Measurements from ENCODE around the gene ISG15.
"Not testable (repeated sequence)": the region's sequence is repeated elsewhere in the genome, so short reads cannot be mapped to it uniquely, and the experiment has no call there.

The ISG15 gene

GRCh38 chr1:1013922-1014648 lies 788 bp downstream of the ISG15 start:
- H3K9me3 ChIP-seq (ENCODE audit: control insufficient read depth, low read length), result no peaks in the 10 kb centered on the region
- peak overlapping the region; percentile 86 for H3K4me3 ChIP-seq (ENCODE audit: insufficient read depth, low read depth, low read length, poor library complexity, severe bottlenecking)
- H3K4me1 ChIP-seq (ENCODE audit: control insufficient read depth, insufficient read depth, low read length, poor library complexity, severe bottlenecking), result peaks cover 19% of the 10 kb centered on the region
- peak overlapping the region; percentile 80 for H3K27ac ChIP-seq (ENCODE audit: insufficient read depth, low read length, poor library complexity, severe bottlenecking)
- no peak for DNase-seq
- no peaks in the 10 kb centered on the region for H3K27me3 ChIP-seq (replicated peaks; ENCODE audit: control insufficient read depth, insufficient read depth, low read length, poor library complexity, severe bottlenecking)
- H3K36me3 ChIP-seq (ENCODE audit: control insufficient read depth, insufficient read depth, low read length), result no peaks in the 10 kb centered on the region

DNA sequence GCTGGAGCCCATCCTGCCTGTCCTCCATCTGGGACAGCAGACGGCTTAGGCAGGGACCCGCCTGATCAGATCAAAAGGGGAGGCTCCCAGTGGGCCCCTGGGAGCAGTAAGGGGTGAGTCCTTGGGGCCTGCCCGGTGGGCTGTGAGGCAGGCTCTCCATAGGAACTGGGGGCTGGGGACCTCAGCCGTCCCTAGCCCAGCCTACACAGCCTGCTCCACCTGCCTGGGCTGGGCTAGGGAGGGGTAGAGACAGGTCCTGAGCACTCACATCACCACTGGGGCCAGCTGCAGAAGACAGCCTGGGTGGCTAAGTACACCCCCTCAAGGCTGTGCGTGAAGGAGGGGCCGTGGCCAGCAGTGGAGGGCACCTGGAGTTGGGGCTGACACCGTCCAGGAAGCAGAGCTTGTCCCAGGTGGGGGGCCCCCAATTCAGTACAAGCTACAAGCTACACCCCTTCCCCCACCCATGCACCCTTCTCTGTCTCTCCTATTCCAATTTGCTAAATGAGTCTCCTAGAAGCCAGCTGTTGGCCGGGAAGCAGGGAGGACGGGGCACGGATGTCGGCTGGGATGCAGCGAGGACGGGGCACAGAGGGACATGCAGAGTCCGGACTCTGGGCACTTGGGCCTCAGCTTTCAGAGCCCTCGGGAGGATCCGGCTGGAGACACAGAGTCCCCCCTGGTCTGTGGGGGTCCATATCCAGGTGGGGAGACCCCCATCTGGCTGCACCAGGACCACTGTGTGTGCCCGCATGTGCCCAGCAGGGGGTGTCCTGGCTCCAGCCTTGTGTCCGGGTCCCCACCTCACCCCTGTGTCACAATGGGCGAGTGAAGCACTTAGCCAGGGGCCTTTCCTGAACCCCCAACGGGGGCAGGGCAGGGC lies 1.7 kb downstream of the ISG15 start:
- no peaks in the 10 kb centered on the region for H3K36me3 ChIP-seq (ENCODE audit: control insufficient read depth, insufficient read depth, low read length)
- no peaks in the 10 kb centered on the region for H3K9me3 ChIP-seq (ENCODE audit: control insufficient read depth, low read length)
- H3K27ac ChIP-seq (ENCODE audit: insufficient read depth, low read length, poor library complexity, severe bottlenecking), result peak overlapping the region; percentile 80
- H3K4me3 ChIP-seq (ENCODE audit: insufficient read depth, low read depth, low read length, poor library complexity, severe bottlenecking), result peak overlapping the region; percentile 86
- peaks cover 21% of the 10 kb centered on the region for H3K4me1 ChIP-seq (ENCODE audit: control insufficient read depth, insufficient read depth, low read length, poor library complexity, severe bottlenecking)
- H3K27me3 ChIP-seq (replicated peaks; ENCODE audit: control insufficient read depth, insufficient read depth, low read length, poor library complexity, severe bottlenecking), result no peaks in the 10 kb centered on the region
- no peak for DNase-seq

DNA sequence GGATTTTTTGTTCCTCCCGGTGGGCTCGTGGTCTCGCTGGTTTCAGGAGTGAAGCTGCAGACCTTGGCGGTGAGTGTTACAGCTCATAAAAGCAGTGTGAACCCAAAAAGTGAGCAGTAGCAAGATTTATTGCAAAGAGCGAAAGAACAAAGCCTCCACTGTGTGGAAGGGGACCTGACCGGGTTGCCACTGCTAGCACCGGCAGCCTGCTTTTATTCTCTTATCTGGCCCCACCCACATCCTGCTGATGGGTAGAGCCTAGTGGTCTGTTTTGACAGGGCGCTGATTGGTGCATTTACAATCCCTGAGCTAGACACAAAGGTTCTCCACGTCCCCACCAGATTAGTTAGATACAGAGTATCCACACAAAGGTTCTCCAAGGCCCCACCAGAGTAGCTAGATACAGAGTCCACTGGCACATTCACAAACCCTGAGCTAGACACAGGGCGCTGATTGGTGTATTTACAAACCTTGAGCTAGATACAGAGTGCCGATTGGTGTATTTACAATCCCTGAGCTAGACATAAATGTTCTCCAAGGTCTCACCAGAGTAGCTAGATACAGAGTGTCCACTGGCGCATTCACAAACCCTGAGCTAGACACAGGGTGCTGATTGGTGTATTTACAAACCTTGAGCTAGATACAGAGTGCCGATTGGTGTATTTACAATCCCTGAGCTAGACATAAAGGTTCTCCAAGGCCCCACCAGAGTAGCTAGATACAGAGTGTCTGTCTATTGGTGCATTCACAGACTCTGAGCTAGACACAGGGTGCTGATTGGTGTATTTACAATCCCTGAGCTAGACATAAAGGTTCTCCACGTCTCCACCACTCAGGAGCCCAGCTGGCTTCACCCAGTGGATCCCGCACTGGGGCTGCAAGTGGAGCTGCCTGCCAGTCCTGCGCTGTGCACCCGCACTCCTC lies 4.4 kb downstream of the ISG15 start:
- H3K27me3 ChIP-seq (replicated peaks; ENCODE audit: control insufficient read depth, insufficient read depth, low read length, poor library complexity, severe bottlenecking); H3K4me3 ChIP-seq (ENCODE audit: insufficient read depth, low read depth, low read length, poor library complexity, severe bottlenecking); H3K9me3 ChIP-seq (ENCODE audit: control insufficient read depth, low read length); H3K36me3 ChIP-seq (ENCODE audit: control insufficient read depth, insufficient read depth, low read length); DNase-seq; H3K27ac ChIP-seq (ENCODE audit: insufficient read depth, low read length, poor library complexity, severe bottlenecking): not testable (repeated sequence)
- H3K4me1 ChIP-seq (ENCODE audit: control insufficient read depth, insufficient read depth, low read length, poor library complexity, severe bottlenecking), result peaks cover 33% of the 10 kb centered on the region

DNA sequence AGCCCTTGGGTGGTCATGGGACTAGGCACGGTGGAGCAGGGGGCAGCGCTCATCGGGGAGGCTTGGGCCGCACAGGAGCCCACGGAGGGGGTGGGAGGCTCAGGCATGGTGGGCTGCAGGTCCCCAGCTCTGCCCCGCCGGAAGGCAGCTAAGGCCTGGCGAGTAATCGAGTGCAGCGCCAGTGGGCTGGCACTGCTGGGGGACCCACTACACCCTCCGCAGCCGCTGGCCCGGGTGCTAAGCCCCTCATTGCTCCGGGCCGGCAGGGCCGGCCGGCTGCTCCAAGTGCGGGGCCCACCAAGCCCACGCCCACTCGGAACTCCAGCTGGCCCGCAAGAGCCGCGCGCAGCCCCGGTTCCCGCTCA lies 5.0 kb downstream of the ISG15 start:
- H3K27ac ChIP-seq (ENCODE audit: insufficient read depth, low read length, poor library complexity, severe bottlenecking); H3K27me3 ChIP-seq (replicated peaks; ENCODE audit: control insufficient read depth, insufficient read depth, low read length, poor library complexity, severe bottlenecking); H3K9me3 ChIP-seq (ENCODE audit: control insufficient read depth, low read length); H3K4me3 ChIP-seq (ENCODE audit: insufficient read depth, low read depth, low read length, poor library complexity, severe bottlenecking); DNase-seq; H3K36me3 ChIP-seq (ENCODE audit: control insufficient read depth, insufficient read depth, low read length): not testable (repeated sequence)
- peaks cover 36% of the 10 kb centered on the region for H3K4me1 ChIP-seq (ENCODE audit: control insufficient read depth, insufficient read depth, low read length, poor library complexity, severe bottlenecking)

- H3K9me3 ChIP-seq (ENCODE audit: control insufficient read depth, low read length), result no peaks in the 10 kb centered on the region
Observed at GRCh38 chr1:1019122-1019999, 6.1 kb downstream of the ISG15 start.

GRCh38 chr1:1020000-1020404 lies 6.7 kb downstream of the ISG15 start, which contains the start of gene AGRN:
AGRN (plus strand) TSS chr1:1020120; CDS start chr1:1020173, 53 bp downstream.
- peaks cover 21% of the 10 kb centered on the region for H3K4me1 ChIP-seq (ENCODE audit: control insufficient read depth, insufficient read depth, low read length, poor library complexity, severe bottlenecking)
- H3K9me3 ChIP-seq (ENCODE audit: control insufficient read depth, low read length), result no peaks in the 10 kb centered on the region
- H3K4me3 ChIP-seq (ENCODE audit: insufficient read depth, low read depth, low read length, poor library complexity, severe bottlenecking), result peak within 1 kb of the TSS; percentile 29
- no peaks in the 10 kb centered on the region for H3K27me3 ChIP-seq (replicated peaks; ENCODE audit: control insufficient read depth, insufficient read depth, low read length, poor library complexity, severe bottlenecking)
- H3K36me3 ChIP-seq (ENCODE audit: control insufficient read depth, insufficient read depth, low read length), result no peaks in the 10 kb centered on the region
- no peak within 1 kb of the TSS for H3K27ac ChIP-seq (ENCODE audit: insufficient read depth, low read length, poor library complexity, severe bottlenecking)
- no peak for DNase-seq

More at GRCh38 chr1:1019122-1019999, 6.1 kb downstream of the ISG15 start:
- no peak overlapping the region for H3K27ac ChIP-seq (ENCODE audit: insufficient read depth, low read length, poor library complexity, severe bottlenecking)
- DNase-seq, result peak; percentile 60 to 64 (median 63)
- H3K36me3 ChIP-seq (ENCODE audit: control insufficient read depth, insufficient read depth, low read length), result no peaks in the 10 kb centered on the region
- peaks cover 26% of the 10 kb centered on the region for H3K4me1 ChIP-seq (ENCODE audit: control insufficient read depth, insufficient read depth, low read length, poor library complexity, severe bottlenecking)
- no peaks in the 10 kb centered on the region for H3K27me3 ChIP-seq (replicated peaks; ENCODE audit: control insufficient read depth, insufficient read depth, low read length, poor library complexity, severe bottlenecking)
- H3K4me3 ChIP-seq (ENCODE audit: insufficient read depth, low read depth, low read length, poor library complexity, severe bottlenecking), result peak overlapping the region; percentile 29

DNA sequence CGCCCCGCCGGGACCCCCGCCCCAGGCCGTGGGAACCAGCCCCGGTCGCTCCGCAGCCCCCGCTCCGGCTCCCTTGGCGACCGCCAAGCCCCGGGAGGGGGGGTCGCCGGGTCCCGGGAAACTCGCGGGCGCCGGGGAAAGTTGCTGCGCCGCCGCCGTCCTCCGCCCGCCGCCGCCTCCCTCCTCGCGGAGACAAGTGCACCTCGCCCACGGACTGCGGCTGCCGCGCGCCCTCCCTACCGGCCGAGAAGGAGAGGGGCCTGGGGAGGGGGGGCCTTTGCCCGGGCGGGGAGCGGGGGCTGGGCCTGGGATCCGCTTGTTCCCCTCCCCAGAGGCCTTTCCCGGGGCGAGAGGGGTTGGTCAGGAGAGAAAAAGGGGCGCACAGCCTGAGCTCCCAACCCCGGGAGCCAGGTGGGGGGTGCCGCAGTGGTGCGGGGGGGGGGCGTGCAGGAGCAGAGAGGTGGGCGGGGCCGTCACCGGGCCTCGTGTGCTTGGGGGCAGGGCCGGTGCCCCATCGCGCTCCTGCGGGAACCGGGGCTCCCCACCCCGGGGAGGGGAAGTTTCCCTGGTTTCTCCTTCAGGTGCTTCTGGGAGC lies 7.2 kb downstream of the ISG15 start:
- Histone ChIP-seq H3K27me3 (replicated peaks; ENCODE audit: control insufficient read depth, insufficient read depth, low read length, poor library complexity, severe bottlenecking) (no peaks in the 10 kb centered on the region), H3K27ac (ENCODE audit: insufficient read depth, low read length, poor library complexity, severe bottlenecking) (no peak overlapping the region), H3K4me3 (ENCODE audit: insufficient read depth, low read depth, low read length, poor library complexity, severe bottlenecking) (peak overlapping the region; percentile 25), H3K36me3 (ENCODE audit: control insufficient read depth, insufficient read depth, low read length) (no peaks in the 10 kb centered on the region), H3K9me3 (ENCODE audit: control insufficient read depth, low read length) (no peaks in the 10 kb centered on the region), H3K4me1 (ENCODE audit: control insufficient read depth, insufficient read depth, low read length, poor library complexity, severe bottlenecking) (peaks cover 19% of the 10 kb centered on the region)
- no peak for DNase-seq

GRCh38 chr1:1021010-1021919 lies 8.0 kb downstream of the ISG15 start:
- H3K36me3 ChIP-seq (ENCODE audit: control insufficient read depth, insufficient read depth, low read length), result no peaks in the 10 kb centered on the region

More at GRCh38 chr1:1021010-1021919, 8.0 kb downstream of the ISG15 start:
- no peak for DNase-seq
- H3K4me1 ChIP-seq (ENCODE audit: control insufficient read depth, insufficient read depth, low read length, poor library complexity, severe bottlenecking), result peaks cover 19% of the 10 kb centered on the region
- H3K27ac ChIP-seq (ENCODE audit: insufficient read depth, low read length, poor library complexity, severe bottlenecking), result no peak overlapping the region
- no peaks in the 10 kb centered on the region for H3K27me3 ChIP-seq (replicated peaks; ENCODE audit: control insufficient read depth, insufficient read depth, low read length, poor library complexity, severe bottlenecking)
- no peak overlapping the region for H3K4me3 ChIP-seq (ENCODE audit: insufficient read depth, low read depth, low read length, poor library complexity, severe bottlenecking)
- no peaks in the 10 kb centered on the region for H3K9me3 ChIP-seq (ENCODE audit: control insufficient read depth, low read length)

Measured in effector memory CD4-positive, alpha-beta T cell (primary cell).